Upper lobe of right lung (tissue), 1 donor: Measurements from ENCODE around the gene CACNB4. TPM values are rescaled to one million over a fixed set of nuclear protein-coding genes. Genes with fewer than 3 reads are reported as not detected.

Experiments
- ATAC-seq: fragments of 200-7000 bp; cut with Tn5 transposase; one replicate; pipeline ENCODE4 v1.9.1; 2020; ENCODE audit warnings: mild to moderate bottlenecking, moderate library complexity
- DNase-seq: peaks from one replicate; pipeline ENCODE4 v3.0.0-alpha.2; 2020
- H3K27ac ChIP-seq: fragments of 200-600 bp; one replicate; pipeline ENCODE4 v1.8.0; 2022
- H3K27me3 ChIP-seq: fragments of 200-600 bp; one replicate; pipeline ENCODE4 v1.8.0; 2022; ENCODE audit warnings: mild to moderate bottlenecking
- H3K36me3 ChIP-seq: fragments of 200-600 bp; one replicate; pipeline ENCODE4 v1.8.0; 2022
- H3K4me1 ChIP-seq: fragments of 200-600 bp; one replicate; pipeline ENCODE4 v1.8.0; 2022
- H3K4me3 ChIP-seq: fragments of 200-600 bp; one replicate; pipeline ENCODE4 v1.8.0; 2022; ENCODE audit warnings: mild to moderate bottlenecking
- H3K9me3 ChIP-seq: fragments of 200-600 bp; one replicate; pipeline ENCODE4 v1.8.0; 2022
- intact Hi-C: fragments of 100-400 bp; cut with DNase I; formaldehyde crosslinking; loops from one replicate; pipeline ENCODE4 v1.11.0; 2022
- total RNA-seq: library from RNA; stranded (reverse); fragmentation: NEBNext Ultra II Directional; extraction: Animal tissue kit (Norgen Biotek cat#: 25700); gene quantifications from one replicate; pipeline ENCODE4 v1.2.1, GENCODE V29; 2021
- TF ChIP-seq, protein P1 (sequence below): fragments of 200-600 bp; IDR thresholded peaks from one replicate; pipeline ENCODE4 v1.8.0; 2022; ENCODE audit warnings: antibody characterized with exemption
- donor health status: DM: no; HTN: yes; CAD: no; lungs with severe emphysema.

The CACNB4 gene
- total RNA-seq, 1 donor from 2014 or later: 15.3 TPM

DNA sequence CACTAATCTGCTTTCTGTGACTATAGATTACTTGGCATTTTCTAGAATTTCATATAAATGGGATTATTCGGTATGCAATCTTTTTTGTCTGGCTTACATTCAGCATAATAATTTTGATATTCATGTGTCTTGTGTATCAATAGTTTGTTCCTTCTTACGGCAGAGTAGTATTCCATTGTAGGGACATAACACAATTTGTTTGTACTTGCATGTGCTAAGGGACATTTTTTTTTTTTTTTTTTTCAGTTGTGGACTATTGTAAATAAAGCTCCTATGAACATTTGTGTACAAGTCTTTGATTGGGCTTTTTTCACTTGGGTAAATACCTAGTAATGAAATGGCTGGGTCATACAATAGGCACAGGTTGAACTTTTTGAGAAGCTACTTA lies 315.7 kb downstream of the CACNB4 start:
- Histone ChIP-seq H3K27ac (no peak overlapping the region), H3K36me3 (peaks cover 14% of the 10 kb centered on the region), H3K4me3 (no peak overlapping the region), H3K9me3 (no peaks in the 10 kb centered on the region), H3K4me1 (no peaks in the 10 kb centered on the region), H3K27me3 (no peaks in the 10 kb centered on the region)
- intact Hi-C loops: no loop called here
- TF ChIP-seq, protein P1, sequence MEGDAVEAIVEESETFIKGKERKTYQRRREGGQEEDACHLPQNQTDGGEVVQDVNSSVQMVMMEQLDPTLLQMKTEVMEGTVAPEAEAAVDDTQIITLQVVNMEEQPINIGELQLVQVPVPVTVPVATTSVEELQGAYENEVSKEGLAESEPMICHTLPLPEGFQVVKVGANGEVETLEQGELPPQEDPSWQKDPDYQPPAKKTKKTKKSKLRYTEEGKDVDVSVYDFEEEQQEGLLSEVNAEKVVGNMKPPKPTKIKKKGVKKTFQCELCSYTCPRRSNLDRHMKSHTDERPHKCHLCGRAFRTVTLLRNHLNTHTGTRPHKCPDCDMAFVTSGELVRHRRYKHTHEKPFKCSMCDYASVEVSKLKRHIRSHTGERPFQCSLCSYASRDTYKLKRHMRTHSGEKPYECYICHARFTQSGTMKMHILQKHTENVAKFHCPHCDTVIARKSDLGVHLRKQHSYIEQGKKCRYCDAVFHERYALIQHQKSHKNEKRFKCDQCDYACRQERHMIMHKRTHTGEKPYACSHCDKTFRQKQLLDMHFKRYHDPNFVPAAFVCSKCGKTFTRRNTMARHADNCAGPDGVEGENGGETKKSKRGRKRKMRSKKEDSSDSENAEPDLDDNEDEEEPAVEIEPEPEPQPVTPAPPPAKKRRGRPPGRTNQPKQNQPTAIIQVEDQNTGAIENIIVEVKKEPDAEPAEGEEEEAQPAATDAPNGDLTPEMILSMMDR: no peak
- ATAC-seq (no peak), DNase-seq (no peak)

Other genes starting within 250 kb of the CACNB4 start
- gene STAM2, start 76.7 kb upstream of the CACNB4 start, total RNA-seq: 42.5 TPM
- gene FMNL2, start 236.1 kb upstream of the CACNB4 start, total RNA-seq: 69.5 TPM